ENCODE results near the gene SLC45A3.

SLC45A3 gene

DNA sequence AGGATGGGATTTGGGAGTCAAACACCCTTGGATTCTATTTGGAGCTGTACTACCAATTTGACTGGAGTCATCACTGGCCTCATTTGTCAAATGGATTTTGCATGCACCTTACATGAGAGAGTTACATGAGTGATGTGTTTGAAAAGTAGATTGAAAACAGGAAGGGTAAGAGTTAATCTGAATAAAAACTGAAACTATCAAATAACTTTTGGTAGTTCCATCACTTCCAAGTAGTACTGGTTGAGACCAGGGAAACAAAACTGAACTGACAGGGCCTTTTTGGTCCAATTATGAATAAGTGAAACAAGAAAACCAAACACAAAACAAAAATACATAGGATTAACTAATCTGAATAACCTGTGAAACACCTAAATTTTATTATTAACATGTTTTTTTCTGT lies 39.5 kb upstream of the SLC45A3 start:
- H4K20me1 ChIP-seq (ENCODE audit: insufficient read depth, low read length): no peaks in the 10 kb centered on the region
- H3F3A ChIP-seq (ENCODE audit: insufficient read depth, low read length): peaks cover 8% of the 10 kb centered on the region; the same call in 1 of the 2 replicates
- H3K36me3 ChIP-seq (ENCODE audit: insufficient read depth, low read length): peaks cover 92% of the 10 kb centered on the region
- no peak overlapping the region for H3K4me3 ChIP-seq (ENCODE audit: low read depth, low read length, poor library complexity, severe bottlenecking)
- H3K9me2 ChIP-seq (ENCODE audit: low read depth, low read length): no peaks in the 10 kb centered on the region
- no peak overlapping the region for H3K27ac ChIP-seq (ENCODE audit: low read depth, low read length, poor library complexity, severe bottlenecking)
- no peaks in the 10 kb centered on the region for H3K27me3 ChIP-seq (ENCODE audit: insufficient read depth, low read length)
- H3K9ac ChIP-seq (ENCODE audit: low read length): no peak overlapping the region
- no peak for TF ChIP-seq EZH2 (IDR thresholded peaks at IDR 0.05; ENCODE audit: borderline replicate concordance, low read length)
- TF ChIP-seq, protein P1, sequence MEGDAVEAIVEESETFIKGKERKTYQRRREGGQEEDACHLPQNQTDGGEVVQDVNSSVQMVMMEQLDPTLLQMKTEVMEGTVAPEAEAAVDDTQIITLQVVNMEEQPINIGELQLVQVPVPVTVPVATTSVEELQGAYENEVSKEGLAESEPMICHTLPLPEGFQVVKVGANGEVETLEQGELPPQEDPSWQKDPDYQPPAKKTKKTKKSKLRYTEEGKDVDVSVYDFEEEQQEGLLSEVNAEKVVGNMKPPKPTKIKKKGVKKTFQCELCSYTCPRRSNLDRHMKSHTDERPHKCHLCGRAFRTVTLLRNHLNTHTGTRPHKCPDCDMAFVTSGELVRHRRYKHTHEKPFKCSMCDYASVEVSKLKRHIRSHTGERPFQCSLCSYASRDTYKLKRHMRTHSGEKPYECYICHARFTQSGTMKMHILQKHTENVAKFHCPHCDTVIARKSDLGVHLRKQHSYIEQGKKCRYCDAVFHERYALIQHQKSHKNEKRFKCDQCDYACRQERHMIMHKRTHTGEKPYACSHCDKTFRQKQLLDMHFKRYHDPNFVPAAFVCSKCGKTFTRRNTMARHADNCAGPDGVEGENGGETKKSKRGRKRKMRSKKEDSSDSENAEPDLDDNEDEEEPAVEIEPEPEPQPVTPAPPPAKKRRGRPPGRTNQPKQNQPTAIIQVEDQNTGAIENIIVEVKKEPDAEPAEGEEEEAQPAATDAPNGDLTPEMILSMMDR (IDR thresholded peaks at IDR 0.05; ENCODE audit: low read length): no peak
- H3K79me2 ChIP-seq (ENCODE audit: insufficient read depth, low read length): no peaks in the 10 kb centered on the region
- no peak overlapping the region for H2AFZ ChIP-seq (ENCODE audit: low read length)
- no peaks in the 10 kb centered on the region for H3K4me1 ChIP-seq (ENCODE audit: insufficient read depth, low read length, severe bottlenecking)
- no peak overlapping the region for H3K4me2 ChIP-seq (ENCODE audit: low read length)
- no peaks in the 10 kb centered on the region for H3K9me3 ChIP-seq (ENCODE audit: low read length)

DNA sequence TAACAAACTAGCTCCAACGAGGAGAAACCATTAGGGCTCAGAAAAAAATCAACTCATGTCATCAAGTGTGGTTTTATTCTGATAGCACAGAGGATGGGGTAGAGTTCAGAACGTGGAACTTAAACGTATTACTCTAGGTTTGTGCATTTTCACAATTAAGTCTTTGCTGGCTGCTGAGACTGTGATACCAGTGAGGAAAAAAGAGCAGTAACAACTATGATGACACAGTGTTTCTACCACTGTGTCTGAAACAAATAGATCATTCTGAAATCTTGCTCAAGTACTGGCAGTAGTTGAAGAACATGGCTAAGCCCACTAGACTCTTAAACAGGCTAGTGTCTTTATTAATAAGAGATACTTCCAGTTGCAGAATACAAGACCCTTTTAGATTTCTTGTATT lies 38.7 kb upstream of the SLC45A3 start:
- Histone ChIP-seq H3K79me2 (ENCODE audit: insufficient read depth, low read length) (no peaks in the 10 kb centered on the region), H3K4me3 (ENCODE audit: low read depth, low read length, poor library complexity, severe bottlenecking) (no peak overlapping the region), H3K27ac (ENCODE audit: low read depth, low read length, poor library complexity, severe bottlenecking) (no peak overlapping the region), H3F3A (ENCODE audit: insufficient read depth, low read length) (peaks cover 10% of the 10 kb centered on the region; the same call in 1 of the 2 replicates), H3K4me1 (ENCODE audit: insufficient read depth, low read length, severe bottlenecking) (no peaks in the 10 kb centered on the region), H3K36me3 (ENCODE audit: insufficient read depth, low read length) (peaks cover 92% of the 10 kb centered on the region), H4K20me1 (ENCODE audit: insufficient read depth, low read length) (no peaks in the 10 kb centered on the region), H3K4me2 (ENCODE audit: low read length) (no peak overlapping the region), H3K9me3 (ENCODE audit: low read length) (no peaks in the 10 kb centered on the region), H3K27me3 (ENCODE audit: insufficient read depth, low read length) (no peaks in the 10 kb centered on the region), H2AFZ (ENCODE audit: low read length) (no peak overlapping the region), H3K9me2 (ENCODE audit: low read depth, low read length) (no peaks in the 10 kb centered on the region), H3K9ac (ENCODE audit: low read length) (no peak overlapping the region)
- TF ChIP-seq EZH2 (IDR thresholded peaks at IDR 0.05; ENCODE audit: borderline replicate concordance, low read length): no peak
- TF ChIP-seq, protein P1 (IDR thresholded peaks at IDR 0.05; ENCODE audit: low read length): no peak

DNA sequence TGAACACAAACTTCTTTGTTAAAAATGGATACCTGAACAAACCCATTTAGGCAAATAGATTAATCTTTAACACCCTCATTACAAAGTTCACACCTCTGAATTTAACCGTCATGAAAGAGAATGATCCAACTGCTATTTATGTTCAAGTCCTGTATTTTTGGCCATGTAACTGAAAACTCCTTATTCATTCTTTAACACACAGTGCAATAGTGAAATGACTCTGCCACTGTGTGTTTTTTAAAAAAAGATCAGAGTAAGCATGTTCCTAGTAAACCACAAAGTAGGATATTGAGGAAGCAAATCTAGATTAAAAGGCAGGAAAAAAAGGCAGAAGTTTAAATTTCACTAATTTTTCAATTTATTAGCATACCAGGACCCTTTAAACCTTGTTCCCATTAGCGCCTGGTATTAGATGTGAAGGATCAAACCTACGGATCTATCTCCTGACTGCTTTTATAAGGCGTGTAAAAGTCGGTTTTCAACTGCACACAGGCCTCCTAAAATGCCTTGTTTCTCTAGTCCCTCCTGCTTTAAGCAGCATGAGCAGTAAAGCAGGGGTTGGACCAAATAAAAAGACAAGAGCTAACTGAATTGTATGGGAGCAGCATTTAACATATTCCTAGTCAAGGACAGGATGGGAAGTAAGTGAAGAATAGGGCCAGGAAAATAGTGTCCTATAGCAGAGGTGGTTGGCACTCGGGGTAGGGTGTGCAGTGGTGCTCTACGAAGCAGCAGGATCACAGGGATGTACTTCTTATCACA lies 36.2 kb upstream of the SLC45A3 start:
- Histone ChIP-seq H3K9me3 (ENCODE audit: low read length) (no peaks in the 10 kb centered on the region), H3K27me3 (ENCODE audit: insufficient read depth, low read length) (no peaks in the 10 kb centered on the region), H4K20me1 (ENCODE audit: insufficient read depth, low read length) (no peaks in the 10 kb centered on the region), H3K79me2 (ENCODE audit: insufficient read depth, low read length) (no peaks in the 10 kb centered on the region), H3K36me3 (ENCODE audit: insufficient read depth, low read length) (peaks cover 75% of the 10 kb centered on the region), H3F3A (ENCODE audit: insufficient read depth, low read length) (peaks cover 13% of the 10 kb centered on the region), H2AFZ (ENCODE audit: low read length) (no peak overlapping the region), H3K4me1 (ENCODE audit: insufficient read depth, low read length, severe bottlenecking) (no peaks in the 10 kb centered on the region), H3K9me2 (ENCODE audit: low read depth, low read length) (no peaks in the 10 kb centered on the region), H3K4me2 (ENCODE audit: low read length) (no peak overlapping the region), H3K27ac (ENCODE audit: low read depth, low read length, poor library complexity, severe bottlenecking) (no peak overlapping the region), H3K9ac (ENCODE audit: low read length) (no peak overlapping the region), H3K4me3 (ENCODE audit: low read depth, low read length, poor library complexity, severe bottlenecking) (no peak overlapping the region)
- TF ChIP-seq EZH2 (IDR thresholded peaks at IDR 0.05; ENCODE audit: borderline replicate concordance, low read length): no peak
- TF ChIP-seq, protein P1 (IDR thresholded peaks at IDR 0.05; ENCODE audit: low read length): no peak

All from OCI-LY1 (cell line).